DMS79 (cell line): ENCODE results near the gene TMEM44.

Source experiments
- DNase-seq: peaks from one replicate; lab custom pipeline; 2025; lab: John Stamatoyannopoulos, UW

The TMEM44 gene

DNA sequence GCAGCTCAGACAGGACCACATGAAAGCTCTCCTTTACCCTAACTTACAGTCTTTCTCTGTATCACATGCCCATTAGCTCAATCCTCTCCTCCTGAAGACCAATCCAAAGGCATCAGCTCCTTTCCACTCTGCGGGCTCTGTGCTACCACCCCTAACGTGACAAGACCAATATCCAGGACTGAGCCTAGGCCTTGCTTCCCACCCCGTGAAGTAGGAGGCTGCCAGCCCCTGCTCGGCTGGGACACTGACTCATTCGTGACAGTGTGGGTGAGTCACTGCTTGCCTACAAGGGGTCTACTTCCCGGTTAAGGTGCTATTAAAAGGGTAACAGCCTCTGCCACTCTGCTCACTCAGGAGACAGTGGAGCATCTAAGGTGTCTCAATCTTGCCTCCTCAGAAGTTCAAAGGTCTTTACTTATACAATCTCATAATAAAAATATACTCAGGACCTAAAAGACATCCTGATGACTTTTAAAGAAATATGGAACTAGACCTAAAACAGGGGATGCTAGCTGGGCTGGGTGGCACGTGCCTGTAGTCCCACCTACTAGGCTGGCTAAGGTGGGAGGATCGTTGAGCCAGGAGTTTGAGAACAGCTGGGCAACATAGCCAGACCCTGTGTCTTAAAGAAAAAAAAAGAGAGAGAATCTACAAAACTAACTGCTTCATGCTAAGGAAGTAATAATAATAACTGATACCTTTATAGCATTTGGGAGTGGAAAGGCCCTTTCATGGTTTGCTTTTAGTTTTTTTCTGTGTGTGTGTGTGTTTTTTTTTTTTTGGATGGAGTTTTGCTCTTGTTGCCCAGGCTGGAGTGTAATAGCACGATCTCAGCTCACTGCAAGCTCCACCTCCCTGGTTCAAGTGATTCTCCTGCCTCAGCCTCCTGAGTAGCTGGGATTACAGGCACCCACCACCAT, 55.0 kb downstream of the TMEM44 start:
- no peak for DNase-seq

DNA sequence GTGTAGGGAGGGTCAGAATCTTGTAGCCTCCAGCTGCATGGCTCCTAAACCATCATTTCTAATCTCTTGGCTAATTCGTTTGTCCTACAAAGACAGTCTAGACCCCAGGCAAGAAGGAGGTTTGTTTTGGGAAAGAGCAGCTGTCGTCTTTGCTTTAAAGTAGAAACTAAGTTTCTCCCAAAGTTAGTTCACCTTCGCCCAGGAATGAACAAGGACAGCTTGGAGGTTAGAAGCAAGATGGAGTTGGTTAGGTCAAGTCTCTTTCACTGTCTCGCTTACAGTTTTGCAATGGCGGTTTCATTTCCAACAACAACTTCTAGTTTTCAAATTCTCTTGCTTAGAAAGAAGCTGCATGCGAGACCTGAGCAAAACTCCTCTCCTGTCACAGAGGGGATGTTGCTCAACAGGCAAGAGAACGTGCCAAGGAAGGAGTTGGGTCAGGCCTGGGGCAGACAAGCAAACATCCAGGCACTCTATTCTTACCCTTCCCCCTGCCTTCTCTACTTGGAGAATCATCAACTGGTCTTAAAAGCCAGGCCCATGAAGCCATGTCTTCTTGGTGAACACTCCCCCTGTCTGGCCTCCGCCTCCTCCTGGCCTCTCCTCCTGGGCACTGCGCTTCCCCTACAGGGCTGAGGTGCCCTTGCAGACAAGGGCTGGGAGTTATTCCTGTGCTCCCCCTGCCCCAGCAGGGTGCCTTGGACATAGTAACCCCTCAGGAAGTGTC, 57.6 kb downstream of the TMEM44 start:
- DNase-seq: no peak

DNA sequence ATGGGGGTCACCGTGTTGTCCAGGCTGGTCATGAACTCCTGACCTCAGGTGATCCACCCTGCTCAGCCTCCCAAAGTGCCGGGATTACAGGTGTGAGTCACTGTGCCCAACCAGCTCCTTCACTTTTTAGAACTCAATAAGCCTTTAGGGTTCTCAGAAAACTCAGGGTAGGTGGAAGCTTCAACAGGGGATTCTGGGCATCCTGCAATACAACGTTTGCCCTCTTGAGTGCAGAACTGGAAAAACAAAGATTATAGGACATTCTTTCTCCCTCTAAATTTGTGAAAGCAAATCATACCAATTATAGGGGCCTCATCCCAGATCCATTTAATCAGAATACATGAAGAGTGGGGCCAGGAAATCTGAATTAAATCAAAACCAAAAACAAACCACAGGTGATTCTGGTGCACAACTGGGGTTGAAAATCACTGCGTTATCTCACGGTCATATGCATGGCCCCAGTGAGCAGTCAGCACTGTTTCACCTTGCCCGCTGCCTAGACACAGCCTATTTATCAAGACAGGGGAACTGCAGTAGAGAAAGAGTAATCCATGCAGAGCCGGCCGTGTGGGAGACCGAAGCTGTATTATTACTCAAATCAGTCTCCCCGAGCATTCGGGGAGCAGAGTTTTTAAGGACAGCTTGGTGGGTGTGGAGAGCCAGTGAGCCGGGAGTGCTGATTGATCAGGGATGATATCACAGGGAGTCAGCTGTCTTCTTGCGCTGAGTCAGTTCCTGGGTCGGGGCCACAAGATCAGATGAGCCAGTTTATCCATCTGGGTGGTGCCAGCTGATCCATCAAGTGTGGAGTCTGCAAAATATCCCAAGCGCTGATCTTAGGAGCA, 58.4 kb downstream of the TMEM44 start:
- DNase-seq: no peak

DNA sequence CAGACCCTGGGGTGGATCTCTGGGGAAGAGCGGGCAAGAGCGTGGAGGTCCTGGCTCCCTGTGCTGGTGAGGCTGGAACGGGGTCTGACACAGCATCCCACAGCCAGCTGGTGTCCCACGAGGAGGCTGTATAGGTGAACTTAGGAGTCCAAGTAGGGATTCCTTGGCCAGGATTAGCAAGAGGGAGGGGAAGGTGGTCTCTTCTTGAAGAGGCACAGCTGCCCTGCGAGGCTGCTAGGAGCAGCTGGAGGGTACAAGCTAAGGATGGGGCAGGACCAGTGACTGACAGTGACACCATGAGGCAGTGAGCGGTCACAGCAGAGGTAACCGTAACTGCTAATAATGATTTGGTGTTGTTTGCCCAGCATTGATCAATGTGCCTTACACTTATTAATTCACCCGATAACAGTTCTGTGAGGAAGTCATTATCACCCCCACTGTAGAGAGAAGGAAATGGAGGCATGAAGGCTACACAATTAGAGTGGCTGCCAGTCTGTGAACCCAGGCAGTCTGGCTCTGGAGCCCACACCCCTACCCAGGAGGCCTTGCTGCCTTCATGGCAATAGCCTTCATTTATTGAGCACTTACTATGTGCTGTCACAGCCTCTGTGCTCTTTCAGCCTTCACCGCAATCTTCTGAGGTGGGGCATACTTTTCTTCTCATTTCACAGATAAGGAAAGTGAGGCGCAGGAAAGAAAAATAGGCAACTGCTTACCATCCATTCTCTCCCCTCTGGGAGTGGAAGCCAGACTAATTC, 59.4 kb downstream of the TMEM44 start:
- DNase-seq: no peak

GRCh38 chr3:194572944-194573491, 60.2 kb downstream of the TMEM44 start:
- DNase-seq: no peak

DNA sequence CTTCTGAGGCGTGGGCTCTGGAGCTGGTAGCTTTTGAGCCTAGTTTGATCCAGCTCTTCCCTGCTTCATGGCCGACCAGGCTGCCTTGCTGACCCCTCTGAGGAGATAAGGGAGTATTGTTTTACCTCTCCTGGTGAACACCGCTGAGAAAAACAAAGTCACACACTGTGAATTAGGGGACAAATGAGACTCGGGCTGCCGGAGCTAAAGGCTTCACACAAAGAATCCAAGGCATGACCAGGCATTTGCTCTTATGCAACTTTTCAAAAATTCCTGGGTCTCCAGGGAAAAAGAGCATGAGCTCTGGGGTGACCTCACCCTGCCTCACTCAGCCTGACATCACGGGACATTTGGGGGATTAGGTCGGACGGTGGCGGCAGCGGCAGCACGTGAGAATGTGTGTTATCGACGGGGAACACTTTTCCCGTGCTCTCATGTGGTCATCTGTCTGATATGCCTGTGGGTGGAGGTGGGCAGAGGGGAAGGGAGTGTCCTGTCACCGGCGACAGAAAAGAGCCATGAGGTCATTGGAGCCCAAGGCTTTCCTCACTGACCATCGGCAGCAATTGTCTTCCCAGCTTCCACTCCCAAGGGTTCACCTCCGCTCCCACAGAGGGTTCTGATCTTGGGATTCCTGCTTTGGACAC, 61.0 kb downstream of the TMEM44 start:
- DNase-seq: no peak

DNA sequence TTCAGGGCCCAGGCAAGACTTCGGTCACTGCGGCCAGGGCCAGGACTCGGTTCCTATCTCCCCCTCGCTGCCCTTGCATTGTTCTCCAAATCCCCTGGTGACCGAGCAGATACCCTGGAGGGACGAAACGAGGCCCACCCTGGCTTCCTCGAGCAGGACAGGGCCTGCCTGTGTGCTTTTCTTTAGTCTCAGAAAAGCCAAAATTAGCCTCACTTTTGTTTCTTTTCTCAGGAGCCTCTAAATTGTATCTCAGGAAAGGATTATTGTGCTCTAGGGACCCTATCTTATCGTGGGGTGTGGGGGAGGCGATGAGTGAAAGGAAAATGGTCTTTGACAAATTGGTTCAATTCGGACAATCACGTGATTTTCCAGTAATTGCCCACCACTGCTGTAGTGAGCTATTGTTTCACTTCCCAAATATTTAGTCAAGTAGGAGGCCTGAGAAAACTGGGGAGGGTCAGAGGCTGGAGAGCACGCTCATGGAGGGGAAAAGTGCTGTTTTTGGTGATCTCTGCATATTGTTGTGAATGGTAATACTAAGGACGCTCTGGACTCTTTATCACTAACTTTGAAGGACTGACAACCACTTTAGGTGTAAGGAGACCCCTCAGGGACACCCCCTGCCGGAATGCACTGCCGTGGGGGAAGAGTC, 61.6 kb downstream of the TMEM44 start:
- DNase-seq: no peak

DNA sequence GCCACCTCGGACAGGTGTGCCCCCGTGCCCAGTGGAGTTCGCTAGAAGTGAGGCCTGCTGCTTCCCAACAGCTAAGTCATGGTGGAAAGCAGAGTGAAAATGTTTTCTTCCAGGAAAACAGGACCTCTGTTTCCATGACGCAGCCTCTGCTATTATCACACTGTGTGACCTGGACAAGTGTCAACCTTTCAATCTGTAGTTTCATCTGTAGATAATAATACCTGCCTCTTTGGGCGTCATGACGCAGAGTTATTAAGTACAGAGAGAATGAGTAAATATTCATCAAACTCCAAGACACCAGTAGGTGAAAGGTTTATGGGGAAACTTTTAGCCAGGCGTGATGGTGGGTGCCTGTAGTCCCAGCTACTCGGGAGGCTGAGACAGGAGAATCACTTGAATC, 62.3 kb downstream of the TMEM44 start:
- no peak for DNase-seq

GRCh38 chr3:194570235-194570634, 63.0 kb downstream of the TMEM44 start:
- no peak for DNase-seq

GRCh38 chr3:194569252-194569651, 64.0 kb downstream of the TMEM44 start:
- DNase-seq: no peak

DNA sequence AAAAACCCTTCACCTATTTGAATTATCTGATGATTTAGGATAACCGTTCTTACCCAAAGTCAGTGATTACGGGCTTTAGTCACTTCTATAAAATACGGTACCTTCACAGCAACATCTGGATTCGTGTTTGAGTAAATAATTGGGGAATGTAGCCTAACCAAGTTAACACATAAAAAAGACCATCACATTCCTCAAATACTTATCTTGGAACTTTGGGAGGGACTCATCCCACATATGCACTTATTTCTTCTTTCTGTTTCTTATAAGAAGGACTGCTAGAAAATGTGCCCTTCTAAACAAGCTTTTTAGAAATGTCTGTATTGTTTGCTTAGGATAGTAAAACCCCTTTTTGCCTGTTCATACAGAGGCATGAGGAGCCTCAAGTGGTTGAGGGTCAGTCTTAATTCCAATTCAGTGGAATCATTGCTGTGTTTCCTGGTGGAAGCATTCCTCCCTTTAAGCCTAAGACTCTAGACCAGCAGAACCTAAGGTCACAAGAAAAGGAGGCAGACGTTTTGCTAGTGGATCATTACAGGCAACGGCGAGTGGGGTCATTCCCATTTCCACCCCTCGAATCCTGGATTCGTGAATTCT, 67.5 kb downstream of the TMEM44 start:
- DNase-seq: no peak

DNA sequence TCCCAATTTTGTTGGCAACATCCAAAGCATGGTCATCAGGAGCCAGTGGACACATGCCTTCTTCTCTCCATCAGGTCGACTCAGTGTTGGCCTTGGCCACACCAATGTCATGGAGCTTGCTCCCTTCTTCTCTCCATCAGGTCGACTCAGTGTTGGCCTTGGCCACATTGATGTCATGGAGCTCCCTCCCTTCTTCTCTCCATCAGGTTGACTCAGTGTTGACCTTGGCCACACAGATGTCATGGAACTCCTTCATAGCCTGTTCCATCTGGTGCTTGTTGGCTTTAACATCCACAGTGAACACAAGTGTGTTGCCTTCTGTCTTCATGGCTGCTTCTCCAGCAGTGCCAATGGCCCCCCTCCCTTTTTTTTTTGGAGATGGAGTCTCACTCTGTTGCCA, 70.2 kb downstream of the TMEM44 start:
- DNase-seq: no peak

DNA sequence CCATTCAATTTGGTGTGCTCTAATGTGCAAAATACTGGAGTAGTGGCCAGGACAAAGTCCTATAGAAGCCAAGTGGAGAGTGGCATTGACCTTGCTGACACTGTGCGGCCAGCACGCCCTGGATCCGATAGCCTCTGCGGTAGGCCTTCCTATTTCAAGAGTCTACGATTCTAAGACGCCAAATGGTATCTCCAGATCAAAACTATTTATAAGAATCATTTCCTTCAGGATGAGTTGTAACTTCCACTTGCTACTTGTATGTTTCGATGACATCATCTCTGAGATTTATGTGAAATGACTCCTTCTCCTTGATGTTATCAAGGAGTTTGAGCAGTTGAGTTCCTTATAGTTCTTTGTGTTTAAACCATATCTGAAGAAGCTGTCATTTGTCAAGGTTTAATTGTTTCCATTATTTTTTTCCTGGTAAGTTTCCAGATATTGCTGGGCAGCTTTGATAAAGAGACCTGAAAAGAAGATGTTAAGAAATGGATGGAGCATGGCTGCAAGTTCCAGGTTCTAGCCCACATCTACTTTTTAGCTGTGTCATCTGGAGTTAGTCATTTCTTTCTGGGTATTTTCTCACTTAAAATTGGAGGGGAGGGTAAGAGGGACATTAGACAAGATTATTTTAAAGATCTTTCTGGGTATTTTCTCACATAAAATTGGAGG, 71.8 kb downstream of the TMEM44 start:
- DNase-seq: no peak

- DNase-seq: no peak
These were observed 73.2 kb downstream of the TMEM44 start for GRCh38 chr3:194560047-194560446.

DNA sequence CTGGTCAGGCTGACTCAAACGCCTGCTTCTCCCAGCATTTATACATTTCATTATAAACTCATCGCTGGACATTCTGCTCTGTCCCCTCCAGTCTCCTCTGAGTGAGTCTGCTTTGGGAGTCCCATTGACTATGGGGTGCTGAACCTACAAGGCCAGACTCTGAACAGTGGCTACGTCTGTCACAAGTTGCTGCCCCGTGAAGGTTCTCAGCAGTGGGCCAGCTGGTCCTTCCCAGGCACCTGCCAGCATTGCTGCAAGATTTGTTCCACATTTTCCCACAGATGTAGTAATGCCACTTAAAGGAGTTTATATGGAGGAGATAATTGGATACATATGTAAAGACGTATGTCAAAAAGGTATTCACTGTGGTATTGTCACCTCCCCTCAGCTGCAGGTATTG, 73.7 kb downstream of the TMEM44 start:
- no peak for DNase-seq

- no peak for DNase-seq
These were observed 76.8 kb downstream of the TMEM44 start for GRCh38 chr3:194556086-194557056.

GRCh38 chr3:194555175-194556062, 77.8 kb downstream of the TMEM44 start:
- DNase-seq: no peak
